Activated CD8-positive, alpha-beta memory T cell treated with anti-CD3 and anti-CD28 coated beads for 36 hours (primary cell): ENCODE data around the gene MRPL2. TPM values are rescaled to one million over a fixed set of nuclear protein-coding genes. Genes with fewer than 3 reads are reported as not detected.
"Not testable (repeated sequence)": the region's sequence is repeated elsewhere in the genome, so short reads cannot be mapped to it uniquely, and the experiment has no call there.

Experiments
- CTCF ChIA-PET: fragments of 350-600 bp; sonication (Branson Sonifier 250); formaldehyde crosslinking; loops from one replicate; lab custom pipeline; 2021; ENCODE audit warnings: antibody characterized with exemption; lab: Charles Lee
- POLR2A ChIA-PET: fragments of 350-600 bp; sonication (Branson Sonifier 250); formaldehyde crosslinking; loops from one replicate; lab custom pipeline; 2021; ENCODE audit warnings: antibody characterized with exemption; lab: Charles Lee
- total RNA-seq, 2 experiments: library from RNA; stranded (reverse); gene quantifications; one replicate each; pipeline ENCODE4 v1.2.3, GENCODE V29; 2021

The MRPL2 gene
- total RNA-seq, 2 experiments from 2014 or later: 97.2 to 108 TPM

- CTCF ChIA-PET: interaction anchor here (1.6 kb wide), 1 partner anchor 17 kb away, joined by 4 read pairs; no protein-coding TSS in a partner anchor
- POLR2A ChIA-PET: no interaction called here
Observed at GRCh38 chr6:43086022-43086658, 26.9 kb upstream of the MRPL2 start.

GRCh38 chr6:43082806-43083655 is 23.8 kb upstream of the MRPL2 start:
- ChIA-PET POLR2A (no interaction called here), CTCF (no interaction called here)

DNA sequence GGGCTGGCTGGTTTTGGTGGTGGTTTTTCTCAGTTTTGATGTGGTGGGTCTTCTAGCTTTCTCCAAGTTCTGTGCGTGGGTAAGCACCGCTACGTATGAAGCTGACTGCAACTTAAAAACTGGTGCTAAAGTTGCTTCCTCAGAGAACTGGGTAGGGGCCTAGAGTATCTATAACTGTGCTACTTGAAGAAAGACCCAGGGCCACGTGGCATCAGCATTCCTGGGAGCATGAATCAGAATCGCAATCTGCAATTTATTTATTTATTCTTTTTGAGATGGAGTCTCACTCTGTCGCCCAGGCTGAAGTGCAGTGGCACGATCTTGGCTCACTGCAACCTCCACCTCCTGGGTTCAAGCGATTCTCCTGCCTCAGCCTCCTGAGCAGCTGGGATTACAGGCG is 22.7 kb upstream of the MRPL2 start:
- POLR2A ChIA-PET: not testable (repeated sequence)

GRCh38 chr6:43081043-43081442 is 21.8 kb upstream of the MRPL2 start:
- POLR2A ChIA-PET: no interaction called here

More for the DNA sequence above, 22.7 kb upstream of the MRPL2 start:
- CTCF ChIA-PET: not testable (repeated sequence)

GRCh38 chr6:43078691-43079090 is 19.5 kb upstream of the MRPL2 start:
- ChIA-PET POLR2A (no interaction called here), CTCF (no interaction called here)

More at GRCh38 chr6:43081043-43081442, 21.8 kb upstream of the MRPL2 start:
- CTCF ChIA-PET: no interaction called here

GRCh38 chr6:43077981-43078511 is 18.8 kb upstream of the MRPL2 start:
- CTCF ChIA-PET: no interaction called here
- POLR2A ChIA-PET: no interaction called here

DNA sequence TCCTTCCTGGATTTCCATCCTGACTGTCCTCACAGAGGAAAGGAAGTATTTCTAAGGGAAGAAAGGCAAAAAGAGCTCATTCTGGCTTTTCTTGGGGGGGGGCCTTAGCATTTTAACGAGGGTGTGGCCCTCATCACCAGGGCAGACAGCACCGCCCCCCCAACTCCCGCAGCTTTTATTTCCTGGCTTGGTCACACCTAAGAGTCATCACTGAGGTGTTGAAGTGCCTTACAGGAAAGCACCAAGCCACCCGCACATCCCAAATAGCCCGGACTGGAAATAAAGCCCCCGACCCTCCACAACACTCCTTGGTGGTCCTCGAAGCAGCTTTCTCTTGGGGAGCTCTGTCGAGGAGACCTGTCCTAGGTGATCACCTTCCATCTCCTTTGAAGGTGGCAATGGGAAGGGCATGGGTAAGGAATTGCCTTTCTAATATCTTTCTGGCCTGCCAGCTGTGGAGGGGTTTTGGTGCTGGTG is 18.1 kb upstream of the MRPL2 start:
- ChIA-PET CTCF (interaction anchor here (0.6 kb wide), 1 partner anchor 16 kb away, joined by 3 read pairs; no protein-coding TSS in a partner anchor), POLR2A (no interaction called here)

GRCh38 chr6:43076464-43077332 is 17.5 kb upstream of the MRPL2 start:
- ChIA-PET CTCF (interaction anchor here (0.6 to 1.5 kb wide), 2 partner anchors 17 to 67 kb away, joined by 3 to 4 read pairs; no protein-coding TSS in a partner anchor), POLR2A (interaction anchor here (0.7 kb wide), 1 partner anchor 66 kb away, joined by 6 read pairs; no protein-coding TSS in a partner anchor)

DNA sequence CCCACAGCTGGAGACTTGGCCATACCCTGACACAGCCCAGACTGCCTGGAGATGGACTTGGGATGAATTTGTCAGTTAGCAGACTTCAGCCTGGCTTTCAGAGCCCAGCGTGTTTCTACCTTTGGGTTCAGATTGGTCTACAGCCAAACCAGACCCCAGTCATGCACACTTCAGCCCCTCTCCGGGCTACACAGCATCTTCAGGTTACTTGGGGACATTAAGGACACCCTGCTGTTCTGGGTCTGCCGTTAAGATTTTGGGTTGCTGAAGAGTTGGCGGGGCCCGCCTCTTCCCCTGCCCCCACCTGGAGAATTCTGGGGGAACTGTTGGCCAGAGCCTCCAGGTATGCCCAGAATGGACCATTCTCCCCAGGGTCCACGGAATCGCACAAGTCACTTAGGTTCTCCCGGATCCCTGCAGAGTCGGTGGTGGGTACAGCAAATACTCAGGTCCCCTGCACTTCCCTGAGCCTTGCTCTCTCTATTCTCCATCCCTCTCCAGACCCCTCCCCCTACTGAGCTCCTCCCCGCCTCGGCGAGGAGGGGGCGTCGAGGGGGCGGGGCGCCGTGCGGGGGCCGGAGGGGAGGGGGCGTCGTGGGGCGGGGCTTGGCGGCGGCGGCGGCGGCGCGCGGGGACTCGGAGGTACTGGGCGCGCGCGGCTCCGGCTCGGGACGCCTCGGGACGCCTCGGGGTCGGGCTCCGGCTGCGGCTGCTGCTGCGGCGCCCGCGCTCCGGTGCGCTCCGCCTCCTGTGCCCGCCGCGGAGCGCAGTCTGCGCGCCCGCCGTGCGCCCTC is 16.6 kb upstream of the MRPL2 start, which contains the start of gene PTK7:
PTK7 (plus strand) TSS at position 645 of the 794 bp plus-strand sequence. CDS start 175 bp downstream, outside the sequence.
- POLR2A ChIA-PET: no interaction called here
- CTCF ChIA-PET: interaction anchor here (1.5 kb wide), 1 partner anchor 68 kb away, joined by 4 read pairs; no protein-coding TSS in a partner anchor

GRCh38 chr6:43074847-43075669 is 15.8 kb upstream of the MRPL2 start:
- POLR2A ChIA-PET: no interaction called here

DNA sequence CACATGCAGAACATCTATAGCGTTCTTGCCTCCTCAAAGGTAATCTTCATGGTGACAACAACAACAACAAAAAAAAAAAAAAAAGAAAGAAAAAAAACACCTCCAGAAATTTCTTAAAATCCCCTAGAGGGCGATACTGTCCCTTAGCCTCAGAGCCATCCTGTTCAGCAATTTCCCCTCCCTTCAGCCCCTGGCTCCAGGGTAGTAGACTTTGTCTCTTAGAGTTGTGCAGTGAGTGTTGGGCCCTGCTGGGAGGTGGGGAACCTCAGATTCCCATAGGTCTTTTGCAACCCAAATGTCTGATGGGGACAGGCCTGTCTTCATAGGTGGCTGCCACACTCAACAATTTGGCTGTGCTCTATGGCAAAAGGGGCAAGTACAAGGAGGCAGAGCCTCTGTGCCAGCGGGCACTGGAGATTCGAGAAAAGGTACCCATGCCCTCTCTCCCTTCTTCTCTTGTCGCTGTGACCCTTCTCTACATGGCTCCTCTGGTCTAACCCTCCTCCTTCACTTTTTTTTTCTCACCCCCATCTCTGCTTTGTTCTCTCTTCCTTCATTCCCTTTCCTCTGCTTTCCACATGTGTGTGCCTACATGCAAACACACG is 10.9 kb upstream of the MRPL2 start:
- ChIA-PET CTCF (interaction anchor here (0.6 to 1.1 kb wide), 4 partner anchors 17 to 935 kb away, joined by 3 to 5 read pairs (median 4); no protein-coding TSS in a partner anchor), POLR2A (no interaction called here)

More at GRCh38 chr6:43074847-43075669, 15.8 kb upstream of the MRPL2 start:
- CTCF ChIA-PET: interaction anchor here (0.8 to 1.5 kb wide), 2 partner anchors 69 kb away, joined by 3 to 4 read pairs; no protein-coding TSS in a partner anchor

DNA sequence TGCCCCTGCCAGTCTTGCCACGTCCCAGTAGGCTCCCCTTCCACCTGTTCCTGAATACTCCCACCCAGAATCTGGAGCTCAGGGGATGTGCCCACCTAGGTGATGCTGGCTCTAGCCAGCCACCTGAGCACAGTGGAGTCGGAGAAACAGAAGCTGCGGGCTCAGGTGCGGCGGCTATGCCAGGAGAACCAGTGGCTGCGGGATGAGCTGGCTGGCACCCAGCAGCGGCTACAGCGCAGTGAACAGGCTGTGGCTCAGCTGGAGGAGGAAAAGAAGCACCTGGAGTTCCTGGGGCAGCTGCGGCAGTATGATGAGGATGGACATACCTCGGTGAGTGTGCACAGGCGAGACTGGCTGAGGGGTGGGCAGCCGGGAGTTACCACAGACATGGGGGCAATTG is 3.6 kb upstream of the MRPL2 start:
- ChIA-PET POLR2A (no interaction called here), CTCF (interaction anchor here (0.7 kb wide), 1 partner anchor 411 kb away, joined by 3 read pairs; no protein-coding TSS in a partner anchor)

- CTCF ChIA-PET: no interaction called here
- POLR2A ChIA-PET: no interaction called here
Observed at GRCh38 chr6:43061861-43062260, 2.6 kb upstream of the MRPL2 start.

DNA sequence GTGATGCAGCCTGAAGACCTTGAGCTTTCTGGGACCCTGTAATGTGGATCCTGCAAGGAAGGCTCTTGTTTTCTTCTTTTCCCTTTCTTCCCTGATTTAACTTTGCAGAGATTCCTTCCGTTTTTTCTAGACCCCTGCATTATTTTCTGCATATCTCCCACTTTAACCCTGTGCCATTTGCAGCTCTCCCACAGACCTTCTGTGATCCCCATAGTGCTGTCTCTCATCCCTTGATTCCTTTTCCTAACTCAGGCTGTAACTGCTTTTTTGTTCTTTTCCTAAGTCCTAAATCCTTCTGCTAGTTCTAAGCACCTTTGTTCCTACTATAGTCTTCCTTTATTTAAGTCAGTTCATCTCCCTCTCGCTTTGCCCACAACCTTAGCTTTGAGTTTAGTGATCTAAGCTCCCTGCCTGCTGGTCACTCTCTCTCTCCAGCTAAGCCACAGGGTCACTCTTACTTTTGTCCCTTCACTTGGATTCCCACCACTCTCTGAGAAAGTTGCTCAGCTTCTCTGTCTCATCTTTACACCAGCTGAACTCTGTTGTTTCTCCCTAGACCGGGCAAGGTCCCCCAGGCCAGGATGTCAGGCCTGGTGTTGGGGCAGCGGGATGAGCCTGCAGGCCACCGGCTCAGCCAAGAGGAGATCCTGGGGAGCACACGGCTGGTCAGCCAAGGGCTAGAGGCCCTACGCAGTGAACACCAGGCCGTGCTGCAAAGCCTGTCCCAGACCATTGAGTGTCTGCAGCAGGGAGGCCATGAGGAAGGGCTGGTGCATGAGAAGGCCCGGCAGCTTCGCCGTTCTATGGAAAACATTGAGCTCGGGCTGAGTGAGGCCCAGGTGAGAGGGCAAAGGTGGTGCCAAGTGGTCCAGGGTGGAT is 1.8 kb upstream of the MRPL2 start:
- ChIA-PET POLR2A (interaction anchor here (1.1 kb wide), 1 partner anchor 131 kb away, joined by 4 read pairs; no protein-coding TSS in a partner anchor), CTCF (interaction anchor here (0.6 to 1.2 kb wide), 2 partner anchors 83 to 132 kb away, joined by 3 to 5 read pairs; no protein-coding TSS in a partner anchor)
